Neural crest cell (in vitro differentiated cells): ENCODE data around the gene VTN. TPM values are rescaled to one million over a fixed set of nuclear protein-coding genes. Genes with fewer than 3 reads are reported as not detected.
A peak's percentile ranks its signal among the peaks of the same experiment; 100 is the strongest.
"Not testable (repeated sequence)": the region's sequence is repeated elsewhere in the genome, so short reads cannot be mapped to it uniquely, and the experiment has no call there.

Experiments
- DNase-seq: peaks from one replicate; pipeline ENCODE4 v3.0.0; 2021; ENCODE audit warnings: low read depth, mixed read lengths, low spot score
- H3K27ac Mint-ChIP-seq: one replicate; pipeline ENCODE4 v1.8.0; 2021; ENCODE audit warnings: mild to moderate bottlenecking, mixed read lengths; ENCODE audit not compliant: unreplicated experiment
- H3K27me3 Mint-ChIP-seq: 2 replicates; pipeline ENCODE4 v1.8.0; 2021; ENCODE audit warnings: low read depth, mild to moderate bottlenecking, mixed read lengths
- H3K36me3 Mint-ChIP-seq: 2 replicates; pipeline ENCODE4 v1.8.0; 2021; ENCODE audit warnings: low read depth, mild to moderate bottlenecking, mixed read lengths
- H3K4me1 Mint-ChIP-seq: 2 replicates; pipeline ENCODE4 v1.8.0; 2021; ENCODE audit warnings: mixed read lengths
- H3K4me3 Mint-ChIP-seq: one replicate; pipeline ENCODE4 v1.8.0; 2021; ENCODE audit warnings: mild to moderate bottlenecking, mixed read lengths
- H3K9me3 Mint-ChIP-seq: 2 replicates; pipeline ENCODE4 v1.8.0; 2021; ENCODE audit warnings: mixed read lengths
- total RNA-seq: library from RNA; stranded (reverse); gene quantifications from 2 replicates; pipeline ENCODE4 v1.2.1, GENCODE V29; 2021
- TF ChIP-seq, protein P1 (sequence below): fragments of 200-600 bp; sonication (generic); conservative IDR thresholded peaks from 2 replicates; pipeline ENCODE4 v1.5.0; 2021; ENCODE audit warnings: antibody characterized with exemption, mild to moderate bottlenecking

The VTN gene
- total RNA-seq, 1 donor from 2014 or later: 0.40 TPM

- DNase-seq: no peak
- no peaks in the 10 kb centered on the region for H3K9me3 Mint-ChIP-seq
- H3K4me1 Mint-ChIP-seq: no peaks in the 10 kb centered on the region
- no peak overlapping the region for H3K27ac Mint-ChIP-seq
- H3K4me3 Mint-ChIP-seq: no peak overlapping the region
- TF ChIP-seq, protein P1, sequence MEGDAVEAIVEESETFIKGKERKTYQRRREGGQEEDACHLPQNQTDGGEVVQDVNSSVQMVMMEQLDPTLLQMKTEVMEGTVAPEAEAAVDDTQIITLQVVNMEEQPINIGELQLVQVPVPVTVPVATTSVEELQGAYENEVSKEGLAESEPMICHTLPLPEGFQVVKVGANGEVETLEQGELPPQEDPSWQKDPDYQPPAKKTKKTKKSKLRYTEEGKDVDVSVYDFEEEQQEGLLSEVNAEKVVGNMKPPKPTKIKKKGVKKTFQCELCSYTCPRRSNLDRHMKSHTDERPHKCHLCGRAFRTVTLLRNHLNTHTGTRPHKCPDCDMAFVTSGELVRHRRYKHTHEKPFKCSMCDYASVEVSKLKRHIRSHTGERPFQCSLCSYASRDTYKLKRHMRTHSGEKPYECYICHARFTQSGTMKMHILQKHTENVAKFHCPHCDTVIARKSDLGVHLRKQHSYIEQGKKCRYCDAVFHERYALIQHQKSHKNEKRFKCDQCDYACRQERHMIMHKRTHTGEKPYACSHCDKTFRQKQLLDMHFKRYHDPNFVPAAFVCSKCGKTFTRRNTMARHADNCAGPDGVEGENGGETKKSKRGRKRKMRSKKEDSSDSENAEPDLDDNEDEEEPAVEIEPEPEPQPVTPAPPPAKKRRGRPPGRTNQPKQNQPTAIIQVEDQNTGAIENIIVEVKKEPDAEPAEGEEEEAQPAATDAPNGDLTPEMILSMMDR: no peak
- peaks cover 5% of the 10 kb centered on the region for H3K36me3 Mint-ChIP-seq
- H3K27me3 Mint-ChIP-seq: no peaks in the 10 kb centered on the region
Observed at GRCh38 chr17:28344011-28344410, 26.1 kb downstream of the VTN start.

- no peak overlapping the region for H3K4me3 Mint-ChIP-seq
- H3K9me3 Mint-ChIP-seq: no peaks in the 10 kb centered on the region
- TF ChIP-seq, protein P1: no peak
- DNase-seq: no peak
- no peak overlapping the region for H3K27ac Mint-ChIP-seq
- H3K4me1 Mint-ChIP-seq: peaks cover 1% of the 10 kb centered on the region
- no peaks in the 10 kb centered on the region for H3K27me3 Mint-ChIP-seq
- H3K36me3 Mint-ChIP-seq: peaks cover 5% of the 10 kb centered on the region
Observed at GRCh38 chr17:28343491-28343932, 26.6 kb downstream of the VTN start.

DNA sequence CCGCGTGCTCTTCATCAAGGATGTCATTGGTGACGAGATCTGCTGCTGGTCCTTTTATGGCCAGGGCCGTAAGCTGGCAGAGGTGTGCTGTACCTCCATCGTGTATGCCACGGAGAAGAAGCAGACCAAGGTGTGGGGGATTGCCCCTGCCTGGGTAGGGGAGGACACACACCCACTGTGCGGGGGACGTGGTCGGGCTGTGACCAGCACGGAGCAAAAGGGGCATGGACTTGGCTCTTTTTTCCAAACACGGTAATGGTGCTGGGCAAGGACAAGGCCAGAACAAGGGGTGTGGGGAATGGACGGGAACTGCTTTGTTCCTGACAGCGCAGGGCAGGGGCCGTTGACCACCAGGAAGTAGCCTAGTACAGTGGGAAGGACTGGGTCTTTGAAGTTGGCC lies 27.8 kb downstream of the VTN start:
- Mint-ChIP-seq H3K4me3 (peak overlapping the region; percentile 54), H3K36me3 (peaks cover 5% of the 10 kb centered on the region), H3K27me3 (no peaks in the 10 kb centered on the region), H3K4me1 (peaks cover 9% of the 10 kb centered on the region), H3K27ac (no peak overlapping the region), H3K9me3 (no peaks in the 10 kb centered on the region)
- TF ChIP-seq, protein P1: no peak
- DNase-seq: no peak

GRCh38 chr17:28341516-28341915 lies 28.6 kb downstream of the VTN start:
- Mint-ChIP-seq H3K4me3 (no peak overlapping the region), H3K27ac (no peak overlapping the region), H3K4me1 (peaks cover 16% of the 10 kb centered on the region), H3K27me3 (no peaks in the 10 kb centered on the region), H3K36me3 (peaks cover 2% of the 10 kb centered on the region), H3K9me3 (no peaks in the 10 kb centered on the region)
- TF ChIP-seq, protein P1: no peak
- DNase-seq: no peak

- no peak overlapping the region for H3K27ac Mint-ChIP-seq
- no peak for DNase-seq
- TF ChIP-seq, protein P1: no peak
Observed at GRCh38 chr17:28340374-28340773, 29.7 kb downstream of the VTN start.

DNA sequence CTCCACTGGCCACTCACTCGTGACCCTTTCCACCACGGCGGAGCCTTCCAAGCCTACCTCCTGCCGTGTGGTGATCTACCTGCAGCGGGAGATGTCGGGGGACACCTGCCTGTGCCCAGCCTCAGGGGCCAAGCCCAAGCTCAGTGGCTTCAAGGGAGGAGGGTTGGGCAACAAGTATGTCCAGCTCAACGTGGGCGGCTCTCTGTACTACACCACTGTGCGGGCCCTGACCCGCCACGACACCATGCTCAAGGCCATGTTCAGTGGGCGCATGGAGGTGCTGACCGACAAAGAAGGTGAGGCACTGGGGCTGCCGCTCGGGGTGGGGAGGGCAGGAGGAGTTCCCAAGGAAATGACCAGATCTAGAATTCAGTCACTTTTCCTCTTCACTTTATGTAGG lies 30.7 kb downstream of the VTN start:
- Mint-ChIP-seq H3K27me3 (peaks cover 3% of the 10 kb centered on the region), H3K27ac (no peak overlapping the region), H3K4me1 (peaks cover 33% of the 10 kb centered on the region), H3K4me3 (no peak overlapping the region), H3K36me3 (peaks cover 2% of the 10 kb centered on the region), H3K9me3 (no peaks in the 10 kb centered on the region)
- TF ChIP-seq, protein P1: no peak
- DNase-seq: no peak

More at GRCh38 chr17:28340374-28340773, 29.7 kb downstream of the VTN start:
- peaks cover 1% of the 10 kb centered on the region for H3K27me3 Mint-ChIP-seq
- peaks cover 24% of the 10 kb centered on the region for H3K4me1 Mint-ChIP-seq
- no peaks in the 10 kb centered on the region for H3K9me3 Mint-ChIP-seq
- H3K36me3 Mint-ChIP-seq: peaks cover 2% of the 10 kb centered on the region
- no peak overlapping the region for H3K4me3 Mint-ChIP-seq

DNA sequence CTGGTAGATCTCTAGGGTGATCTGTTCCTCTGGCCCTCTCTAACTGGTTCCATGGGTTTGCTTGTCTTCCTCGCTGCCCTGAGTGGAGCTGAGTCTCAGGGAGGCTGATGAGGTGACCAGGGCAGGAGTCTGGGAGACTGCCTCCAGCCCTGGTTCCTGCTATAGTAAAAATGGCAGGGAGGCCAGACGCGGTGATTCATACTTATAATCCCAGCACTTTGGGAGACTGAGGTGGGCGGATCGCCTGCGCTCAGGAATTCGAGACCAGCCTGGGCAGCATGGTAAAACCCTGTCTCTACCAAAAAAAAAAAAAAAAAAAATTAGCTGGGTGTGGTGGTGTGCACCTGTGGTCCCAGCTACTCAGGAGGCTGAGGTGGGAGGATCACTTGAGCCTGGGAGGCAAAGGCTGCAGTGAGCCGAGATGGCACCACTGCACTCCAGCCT lies 31.3 kb downstream of the VTN start:
- Mint-ChIP-seq H3K27ac (peak overlapping the region; percentile 27), H3K4me3 (peak overlapping the region; percentile 98), H3K4me1 (peaks cover 39% of the 10 kb centered on the region)
- not testable (repeated sequence) for H3K9me3 Mint-ChIP-seq, H3K27me3 Mint-ChIP-seq, H3K36me3 Mint-ChIP-seq, DNase-seq
